Cardiac fibroblast (primary cell): Measurements from ENCODE around the gene DMAP1.

ENCODE experiments used
- DNase-seq, 2 donors: peaks; one replicate each; pipeline versions ENCODE4 v3.0.0 to v3.0.0-alpha.2; 2010; ENCODE audit warnings: low read depth in 2 of 2
- H3K4me3 ChIP-seq, 2 donors: replicated peaks in 1 of 2; 1 replicate in 1 of 2; 2 replicates in 1 of 2; pipeline ENCODE4 v1.5.1; 2011; ENCODE audit warnings: low read depth in 2 of 2, low read length in 2 of 2, mild to moderate bottlenecking in 2 of 2, moderate library complexity in 1 of 2
- TF ChIP-seq, protein P1 (sequence below): IDR thresholded peaks from one replicate; pipeline ENCODE4 v1.5.1; 2011; ENCODE audit warnings: low read depth, mild to moderate bottlenecking, low read length, inconsistent platforms

The DMAP1 gene

DNA sequence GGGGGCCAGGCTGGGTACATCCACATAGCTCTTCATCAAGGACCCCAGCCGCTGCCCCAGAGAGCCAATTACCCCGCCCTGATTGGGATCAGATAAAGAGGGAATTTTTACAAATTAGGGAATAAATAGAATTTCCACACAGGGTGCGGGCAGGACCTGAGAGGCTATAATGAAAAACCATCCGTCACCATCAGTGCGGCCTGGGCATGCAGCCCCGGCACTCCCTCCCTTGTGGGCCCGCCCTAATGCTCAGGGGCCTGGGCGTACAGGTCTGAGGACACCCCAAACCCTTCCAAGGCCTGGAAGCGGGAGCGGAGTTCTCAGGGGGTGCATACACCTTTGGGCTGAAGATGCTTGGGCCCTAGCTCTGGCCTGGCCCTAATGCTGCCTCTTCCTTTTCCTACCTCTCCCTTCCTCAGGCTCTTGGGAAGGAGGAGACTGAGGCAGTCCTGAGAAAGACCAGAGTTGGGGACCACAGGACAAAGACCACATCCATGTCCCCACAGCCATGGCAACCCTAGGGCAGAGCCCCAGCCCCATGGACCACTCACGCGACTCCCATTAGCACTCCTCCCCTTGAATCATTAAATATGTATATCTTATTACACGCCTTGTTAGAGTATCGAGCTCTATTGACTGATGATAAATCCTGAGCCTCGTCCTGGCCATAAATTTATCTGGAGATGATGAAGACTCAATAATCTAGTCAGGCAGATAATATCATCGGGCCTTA, 16.3 kb downstream of the DMAP1 start:
- DNase-seq, result no peak
- TF ChIP-seq, protein P1, sequence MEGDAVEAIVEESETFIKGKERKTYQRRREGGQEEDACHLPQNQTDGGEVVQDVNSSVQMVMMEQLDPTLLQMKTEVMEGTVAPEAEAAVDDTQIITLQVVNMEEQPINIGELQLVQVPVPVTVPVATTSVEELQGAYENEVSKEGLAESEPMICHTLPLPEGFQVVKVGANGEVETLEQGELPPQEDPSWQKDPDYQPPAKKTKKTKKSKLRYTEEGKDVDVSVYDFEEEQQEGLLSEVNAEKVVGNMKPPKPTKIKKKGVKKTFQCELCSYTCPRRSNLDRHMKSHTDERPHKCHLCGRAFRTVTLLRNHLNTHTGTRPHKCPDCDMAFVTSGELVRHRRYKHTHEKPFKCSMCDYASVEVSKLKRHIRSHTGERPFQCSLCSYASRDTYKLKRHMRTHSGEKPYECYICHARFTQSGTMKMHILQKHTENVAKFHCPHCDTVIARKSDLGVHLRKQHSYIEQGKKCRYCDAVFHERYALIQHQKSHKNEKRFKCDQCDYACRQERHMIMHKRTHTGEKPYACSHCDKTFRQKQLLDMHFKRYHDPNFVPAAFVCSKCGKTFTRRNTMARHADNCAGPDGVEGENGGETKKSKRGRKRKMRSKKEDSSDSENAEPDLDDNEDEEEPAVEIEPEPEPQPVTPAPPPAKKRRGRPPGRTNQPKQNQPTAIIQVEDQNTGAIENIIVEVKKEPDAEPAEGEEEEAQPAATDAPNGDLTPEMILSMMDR, result no peak
- H3K4me3 ChIP-seq, result no peak overlapping the region

DNA sequence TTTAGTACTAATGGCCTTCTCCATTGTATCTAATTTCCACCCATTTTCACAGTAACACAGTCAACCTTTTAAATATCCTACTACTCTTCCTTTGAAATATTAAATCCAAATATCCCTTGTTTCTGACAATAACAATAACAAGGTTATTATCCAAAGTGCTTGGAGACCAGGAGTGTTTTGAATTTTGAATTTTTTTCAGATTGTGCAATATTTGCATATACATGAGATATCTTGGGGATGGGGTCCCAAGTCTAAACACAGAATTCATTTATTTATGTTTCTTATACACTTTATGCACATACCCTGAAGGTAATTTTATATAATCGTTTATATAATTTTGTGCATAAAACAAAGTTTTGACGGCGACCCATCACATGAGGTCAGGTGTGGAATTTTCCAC, 17.5 kb downstream of the DMAP1 start:
- no peak overlapping the region for H3K4me3 ChIP-seq
- TF ChIP-seq, protein P1, result no peak
- no peak for DNase-seq

DNA sequence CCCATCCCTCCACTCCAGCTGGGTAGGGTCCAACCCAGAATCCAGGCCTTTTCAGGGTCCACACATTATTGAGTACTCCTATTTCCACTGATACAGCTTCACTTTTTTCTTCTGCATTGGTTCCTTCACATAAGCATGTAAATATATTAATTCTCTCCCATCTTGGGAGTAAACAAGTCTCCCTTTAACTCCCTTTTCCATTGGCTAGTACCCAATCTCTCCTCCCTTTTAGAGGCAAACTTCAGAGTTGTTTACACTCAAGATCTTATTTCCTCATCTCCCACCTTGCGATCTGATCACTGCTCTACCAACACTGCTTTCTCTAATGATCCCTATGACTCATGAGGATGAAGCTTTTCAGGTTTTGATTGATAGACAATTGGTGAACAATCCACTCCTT, 20.3 kb downstream of the DMAP1 start:
- H3K4me3 ChIP-seq, result no peak overlapping the region
- DNase-seq, result no peak
- TF ChIP-seq, protein P1, result no peak

DNA sequence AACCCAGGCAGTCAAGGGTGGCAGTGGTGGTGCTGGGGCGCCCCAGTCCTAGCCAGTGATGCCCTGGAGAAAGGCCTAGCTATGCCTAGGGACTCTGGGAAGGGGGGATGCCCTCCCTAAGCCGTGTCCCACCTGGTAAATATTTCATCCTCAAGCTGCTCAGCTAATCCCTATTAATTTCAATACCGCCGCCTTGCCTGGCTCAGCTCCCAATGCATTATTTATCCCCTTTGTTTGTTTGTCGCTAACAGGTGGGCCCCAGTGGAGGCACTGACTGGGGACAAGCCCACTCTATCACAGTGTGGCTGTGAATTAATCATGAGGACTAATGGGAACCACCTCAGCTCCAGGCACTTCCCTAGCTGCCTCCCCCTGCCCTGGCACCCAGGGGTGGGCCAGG, 22.5 kb downstream of the DMAP1 start:
- TF ChIP-seq, protein P1, result no peak
- no peak for DNase-seq
- H3K4me3 ChIP-seq, result no peak overlapping the region

DNA sequence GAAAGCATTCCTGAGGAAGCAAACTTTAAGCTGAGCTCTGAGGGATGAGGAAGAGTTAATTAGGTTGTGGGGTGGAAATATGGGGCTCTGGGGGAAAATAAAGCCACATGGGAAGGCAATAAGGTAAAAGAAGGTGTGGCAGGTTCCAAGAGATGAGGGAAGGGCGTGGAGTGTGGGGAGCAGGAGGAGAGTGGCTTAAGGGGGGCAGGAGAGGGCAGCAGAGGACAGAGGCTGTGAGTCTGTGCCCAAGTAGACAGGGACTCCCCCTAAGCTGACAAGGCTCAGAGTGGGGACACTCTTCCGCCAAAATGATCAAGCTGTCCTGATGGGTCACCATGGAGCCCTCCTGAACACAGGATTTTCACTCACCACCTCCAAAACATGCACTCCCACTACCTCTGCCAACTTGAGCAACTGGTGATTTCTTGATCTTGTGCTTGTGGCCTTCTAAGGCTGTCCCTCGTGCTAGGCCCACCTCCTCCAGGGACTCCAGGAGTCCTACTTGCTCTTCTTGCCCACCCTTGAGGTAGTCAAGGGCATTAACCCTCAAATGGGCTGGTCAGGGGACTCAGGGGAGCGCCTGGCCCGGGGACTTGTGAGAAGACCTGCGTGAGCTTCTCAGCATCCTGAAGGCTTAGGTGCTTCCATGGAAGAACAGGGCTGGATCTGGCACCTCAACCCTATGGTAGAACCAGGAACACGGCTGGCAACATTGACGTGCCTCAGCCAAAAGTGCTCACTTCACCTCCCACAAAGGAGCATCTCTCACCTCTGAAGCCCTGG, 23.4 kb downstream of the DMAP1 start:
- TF ChIP-seq, protein P1, result no peak
- DNase-seq, result no peak
- H3K4me3 ChIP-seq, result no peak overlapping the region

DNA sequence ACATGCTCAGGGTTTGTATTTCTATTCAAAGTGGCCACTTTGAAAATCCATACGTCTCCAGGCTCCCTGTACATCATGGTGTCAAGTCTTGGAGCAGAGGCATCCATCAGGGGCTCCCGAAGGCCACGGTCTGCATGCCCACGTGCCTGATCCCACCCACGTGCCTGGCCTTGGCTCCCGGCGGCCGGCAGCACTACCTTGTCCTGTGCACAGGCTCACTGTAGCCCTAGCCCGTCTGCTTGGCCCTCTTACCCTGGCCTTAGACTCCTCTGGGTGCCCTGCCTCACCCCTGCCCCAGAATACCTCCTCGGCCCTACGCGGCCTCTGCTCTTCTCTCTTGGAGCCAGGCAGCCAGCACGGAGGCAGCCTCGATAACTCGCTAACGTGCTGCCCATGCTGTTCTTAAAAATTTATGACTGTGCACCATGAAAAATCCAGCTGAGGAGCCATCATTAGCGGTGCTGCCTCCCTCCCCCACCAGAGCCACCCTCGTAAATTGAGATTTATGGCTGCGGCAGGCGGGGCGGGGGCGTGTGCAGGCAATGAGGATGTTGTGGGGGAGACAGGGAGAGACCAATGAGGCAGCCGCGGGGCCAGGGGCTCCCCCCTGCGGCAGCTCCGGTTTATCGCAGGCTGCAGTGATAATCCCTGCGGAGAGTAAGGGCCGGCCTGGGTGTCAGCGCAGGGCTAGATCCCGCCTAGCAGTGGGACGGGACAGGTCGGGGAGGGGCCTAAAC, 24.6 kb downstream of the DMAP1 start:
- DNase-seq, result peak in 1 of 2 donors; percentile 26
- no peak overlapping the region for H3K4me3 ChIP-seq
- TF ChIP-seq, protein P1, result peak; percentile 49
